GM21381 (cell line): Measurements from ENCODE around the gene KDM1A.

Experiments used
- ATAC-seq: cut with Tn5 transposase; IDR thresholded peaks from one replicate; pipeline ENCODE4 v1.9.1; 2021; ENCODE audit warnings: mild to moderate bottlenecking, moderate library complexity; ENCODE audit not compliant: unreplicated experiment

Gene KDM1A

DNA sequence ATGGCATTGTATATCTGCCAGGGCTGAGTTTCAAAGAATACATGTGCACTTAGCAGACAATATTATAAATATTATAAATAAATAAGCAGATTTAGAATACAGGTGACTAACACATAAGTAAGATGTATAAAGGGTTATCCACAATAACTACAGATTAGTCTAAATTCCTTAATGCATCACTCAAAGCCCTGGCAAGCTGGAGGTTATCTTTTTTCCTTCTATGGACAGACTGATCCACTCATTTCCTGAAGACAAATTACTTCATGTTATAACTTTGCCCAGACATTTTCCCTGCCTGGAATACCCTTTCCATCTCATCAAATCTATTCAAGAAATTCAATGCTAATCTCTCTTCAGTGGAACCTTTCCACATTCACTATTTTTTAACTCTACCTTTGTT lies 110.6 kb downstream of the KDM1A start:
- no peak for ATAC-seq

DNA sequence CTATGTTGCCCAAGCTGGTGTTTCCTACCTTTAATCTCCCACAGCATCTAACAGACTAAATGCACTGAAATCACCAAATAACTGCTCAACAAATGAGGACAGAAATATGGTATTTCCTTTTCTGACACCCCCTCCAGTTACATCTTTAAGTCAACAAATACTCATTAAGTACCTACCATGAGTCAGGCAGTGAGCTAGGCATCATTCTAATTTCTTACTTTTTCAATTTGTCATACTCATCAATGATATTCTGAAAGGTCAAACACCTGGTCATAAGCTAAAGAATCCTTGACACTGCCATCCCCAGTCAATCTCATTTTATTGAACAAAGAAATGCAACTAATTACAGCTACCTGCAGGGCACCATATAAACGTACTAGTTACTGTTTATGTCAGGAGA lies 112.8 kb downstream of the KDM1A start:
- no peak for ATAC-seq
